ENCODE measurements around the gene RFX1. TPM values are rescaled to one million over a fixed set of nuclear protein-coding genes. Genes with fewer than 3 reads are reported as not detected.

RFX1 gene
- total RNA-seq, 1 experiment from 2014 or later: 25.5 TPM

DNA sequence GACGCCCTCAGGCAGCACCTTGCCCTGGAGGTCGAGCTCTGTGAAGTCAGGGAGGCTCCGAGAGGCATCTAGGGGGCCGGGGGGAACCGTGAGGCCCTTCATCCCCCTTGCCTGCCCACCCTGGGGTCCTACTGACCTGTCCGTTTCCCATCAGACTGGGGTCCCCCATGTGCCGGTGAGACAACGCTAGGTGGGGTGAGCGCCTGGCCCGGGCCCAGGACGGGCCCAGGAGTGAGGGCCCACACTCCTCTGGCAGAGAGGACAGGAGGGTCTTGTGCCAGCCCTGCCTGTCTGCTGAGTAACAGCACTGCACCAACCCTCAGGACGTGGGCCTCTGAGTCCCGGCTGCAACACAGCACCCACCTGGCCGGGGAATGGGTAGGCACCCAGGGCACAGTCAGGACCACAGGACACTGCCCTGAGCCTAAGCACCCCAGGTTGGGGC lies 39.4 kb downstream of the RFX1 start:
- no peaks in the 10 kb centered on the region for H4K20me1 ChIP-seq (ENCODE audit: insufficient read depth)
- H3K4me3 ChIP-seq: no peak overlapping the region
- BruUV-seq (replicated peaks): no TSS peak
- no peaks in the 10 kb centered on the region for H3K36me3 ChIP-seq (ENCODE audit: low read depth)
- H3K4me2 ChIP-seq: no peak overlapping the region
- no peak overlapping the region for H2AFZ ChIP-seq
- H3K4me1 ChIP-seq (replicated peaks; ENCODE audit: insufficient read depth): no peaks in the 10 kb centered on the region
- DNase-seq: no peak
- ChIA-PET CTCF (no interaction called here), POLR2A (ENCODE audit: unreplicated experiment) (no interaction called here)
- H3K9me3 ChIP-seq (ENCODE audit: insufficient read depth, low read depth): no peaks in the 10 kb centered on the region
- no peaks in the 10 kb centered on the region for H3K79me2 ChIP-seq (ENCODE audit: low read depth)
- intact Hi-C loops (cut with micrococcal nuclease; ENCODE audit: unreplicated experiment): no loop called here
- H3K27ac ChIP-seq: no peak overlapping the region
- H3K9me2 ChIP-seq (ENCODE audit: insufficient read depth): no peaks in the 10 kb centered on the region
- no peaks in the 10 kb centered on the region for H3K27me3 ChIP-seq (ENCODE audit: insufficient read depth, low read depth)
- TF ChIP-seq CTCF (conservative IDR thresholded peaks at IDR 0.05) (no peak), EZH2 (IDR thresholded peaks at IDR 0.05; ENCODE audit: low read depth) (no peak)
- peaks cover 27% of the 10 kb centered on the region for H3F3A ChIP-seq (ENCODE audit: insufficient read depth, low read depth)

DNA sequence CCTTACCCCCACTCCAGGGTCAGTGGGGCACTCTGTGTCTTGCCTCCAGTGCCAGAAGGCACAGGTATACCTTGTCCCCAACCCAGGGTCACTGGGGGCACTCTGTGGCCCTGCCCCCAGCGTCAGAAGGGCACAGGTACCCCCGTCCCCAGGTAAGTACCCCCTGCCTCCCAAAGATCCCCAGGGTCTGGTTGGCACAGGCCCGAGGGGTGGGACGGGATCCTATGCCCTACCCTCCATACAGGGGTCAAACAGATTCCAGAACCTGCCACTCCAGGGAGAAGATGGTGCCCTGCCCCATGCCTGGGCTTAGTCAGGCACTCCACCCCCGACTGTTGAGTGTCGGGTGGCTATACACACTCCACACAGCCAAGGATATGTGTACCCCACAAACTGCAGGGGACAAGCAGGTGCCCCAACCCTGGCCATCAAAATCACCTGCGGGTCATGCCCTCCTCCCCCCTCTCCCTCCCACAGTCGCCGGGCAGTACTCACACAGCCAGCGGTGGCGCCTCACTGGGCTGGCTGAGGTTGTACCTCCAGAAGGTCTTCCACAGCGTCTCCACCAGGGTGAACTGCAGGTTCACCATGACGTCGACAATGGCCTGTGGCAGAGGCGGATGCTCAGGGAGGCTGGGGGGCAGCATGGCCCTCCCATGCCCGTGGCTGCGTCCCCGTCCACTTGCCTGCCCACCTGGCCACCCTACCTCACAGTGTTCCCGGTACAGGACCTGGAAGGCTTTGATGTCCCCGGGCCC lies 40.0 kb downstream of the RFX1 start:
- BruUV-seq (replicated peaks): no TSS peak
- Histone ChIP-seq H3K4me1 (replicated peaks; ENCODE audit: insufficient read depth) (no peaks in the 10 kb centered on the region), H3K9me3 (ENCODE audit: insufficient read depth, low read depth) (no peaks in the 10 kb centered on the region), H3K36me3 (ENCODE audit: low read depth) (no peaks in the 10 kb centered on the region), H3K4me2 (no peak overlapping the region), H4K20me1 (ENCODE audit: insufficient read depth) (no peaks in the 10 kb centered on the region), H3F3A (ENCODE audit: insufficient read depth, low read depth) (peaks cover 27% of the 10 kb centered on the region), H3K27me3 (ENCODE audit: insufficient read depth, low read depth) (no peaks in the 10 kb centered on the region), H3K79me2 (ENCODE audit: low read depth) (no peaks in the 10 kb centered on the region), H3K9me2 (ENCODE audit: insufficient read depth) (no peaks in the 10 kb centered on the region), H3K4me3 (no peak overlapping the region), H3K27ac (no peak overlapping the region), H2AFZ (no peak overlapping the region)
- TF ChIP-seq EZH2 (IDR thresholded peaks at IDR 0.05; ENCODE audit: low read depth): no peak
- TF ChIP-seq CTCF (conservative IDR thresholded peaks at IDR 0.05): no peak
- no peak for DNase-seq
- POLR2A ChIA-PET (ENCODE audit: unreplicated experiment): no interaction called here
- CTCF ChIA-PET: no interaction called here
- intact Hi-C loops (cut with micrococcal nuclease; ENCODE audit: unreplicated experiment): no loop called here

DNA sequence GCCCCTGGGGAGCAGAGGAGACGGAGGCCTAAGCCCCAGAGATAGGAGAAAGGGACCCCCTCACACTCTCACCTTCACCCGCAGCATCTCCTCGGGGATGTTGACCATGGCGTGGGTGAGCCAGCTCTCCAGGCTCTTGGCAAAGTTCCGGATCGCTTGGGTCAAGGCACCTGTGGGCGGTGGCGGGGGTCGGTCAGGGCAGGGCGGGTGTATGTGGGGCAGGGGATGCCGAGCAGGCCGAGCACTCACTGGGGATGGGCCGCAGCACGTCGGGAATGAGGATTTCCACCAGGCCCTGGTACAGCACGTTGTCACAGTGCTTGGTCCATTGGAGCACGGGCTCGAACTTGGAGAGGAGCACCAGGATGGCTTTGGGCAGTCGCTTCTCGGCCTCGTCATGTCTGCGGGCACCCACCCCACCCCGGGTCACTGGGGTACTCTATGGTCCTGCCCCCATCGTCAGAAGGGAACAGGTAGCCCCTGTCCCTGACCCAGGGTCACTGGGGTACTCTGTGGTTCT lies 40.7 kb downstream of the RFX1 start:
- ChIA-PET POLR2A (ENCODE audit: unreplicated experiment) (no interaction called here), CTCF (no interaction called here)
- H4K20me1 ChIP-seq (ENCODE audit: insufficient read depth): no peaks in the 10 kb centered on the region
- H3K27ac ChIP-seq: no peak overlapping the region
- H3K4me2 ChIP-seq: no peak overlapping the region
- no peaks in the 10 kb centered on the region for H3K27me3 ChIP-seq (ENCODE audit: insufficient read depth, low read depth)
- H3K79me2 ChIP-seq (ENCODE audit: low read depth): no peaks in the 10 kb centered on the region
- no TSS peak for BruUV-seq (replicated peaks)
- H3K4me3 ChIP-seq: no peak overlapping the region
- intact Hi-C loops (cut with micrococcal nuclease; ENCODE audit: unreplicated experiment): no loop called here
- H3K9me2 ChIP-seq (ENCODE audit: insufficient read depth): no peaks in the 10 kb centered on the region
- no peak overlapping the region for H2AFZ ChIP-seq
- H3K36me3 ChIP-seq (ENCODE audit: low read depth): peaks cover 2% of the 10 kb centered on the region; the same call in 1 of the 2 replicates
- no peaks in the 10 kb centered on the region for H3K9me3 ChIP-seq (ENCODE audit: insufficient read depth, low read depth)
- peaks cover 23% of the 10 kb centered on the region for H3F3A ChIP-seq (ENCODE audit: insufficient read depth, low read depth)
- no peak for DNase-seq
- H3K4me1 ChIP-seq (replicated peaks; ENCODE audit: insufficient read depth): no peaks in the 10 kb centered on the region
- no peak for TF ChIP-seq CTCF (conservative IDR thresholded peaks at IDR 0.05)
- no peak for TF ChIP-seq EZH2 (IDR thresholded peaks at IDR 0.05; ENCODE audit: low read depth)

Measured in PC-9 (cell line).